Neural progenitor cell (in vitro differentiated cells): ENCODE data around the gene HEG1.

Source experiments
- EZH2 ChIP-seq: fragments of 200-600 bp; sonication (generic); IDR thresholded peaks from 2 replicates; pipeline ENCODE4 v1.6.1; 2017; ENCODE audit warnings: antibody characterized with exemption, mild to moderate bottlenecking, moderate library complexity
- TF ChIP-seq, protein P1 (sequence below): fragments of 200-600 bp; sonication (generic); IDR thresholded peaks from 2 replicates; pipeline ENCODE4 v1.5.1; 2017; ENCODE audit warnings: antibody characterized with exemption, mild to moderate bottlenecking

DNA sequence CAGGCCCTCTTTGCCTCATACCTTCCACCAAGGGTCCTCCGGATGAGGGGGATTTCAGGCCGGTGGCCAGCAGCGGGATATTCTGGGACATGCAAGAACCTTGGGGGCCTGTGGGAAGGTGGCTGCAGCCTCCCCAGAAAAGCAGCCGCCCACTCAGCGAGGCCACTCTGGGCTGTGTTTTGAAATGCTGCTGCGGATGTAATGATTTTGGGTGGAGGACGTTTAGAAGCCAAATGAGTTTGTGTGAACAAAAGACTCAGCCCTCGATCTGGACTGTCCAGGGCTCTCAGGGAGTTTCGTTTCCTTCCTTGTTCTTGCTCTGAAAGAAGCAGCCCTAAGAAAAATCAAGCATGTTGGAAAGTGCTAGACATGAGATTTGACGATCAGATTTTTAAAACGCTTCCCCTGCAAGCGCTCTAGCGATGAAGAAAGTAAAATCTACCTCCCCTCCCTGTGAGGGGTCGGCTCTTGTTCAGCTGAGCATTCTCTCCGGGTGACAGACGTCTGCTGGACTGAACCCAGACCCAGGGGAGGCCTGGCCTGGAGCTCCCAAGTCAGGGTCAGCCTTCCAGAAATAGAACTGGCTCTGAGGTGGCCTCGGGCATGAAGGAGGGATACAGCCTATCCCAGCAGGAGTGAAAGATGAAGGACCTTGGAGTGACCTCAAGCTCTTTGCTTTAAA lies 12.9 kb downstream of the HEG1 start:
- TF ChIP-seq, protein P1, sequence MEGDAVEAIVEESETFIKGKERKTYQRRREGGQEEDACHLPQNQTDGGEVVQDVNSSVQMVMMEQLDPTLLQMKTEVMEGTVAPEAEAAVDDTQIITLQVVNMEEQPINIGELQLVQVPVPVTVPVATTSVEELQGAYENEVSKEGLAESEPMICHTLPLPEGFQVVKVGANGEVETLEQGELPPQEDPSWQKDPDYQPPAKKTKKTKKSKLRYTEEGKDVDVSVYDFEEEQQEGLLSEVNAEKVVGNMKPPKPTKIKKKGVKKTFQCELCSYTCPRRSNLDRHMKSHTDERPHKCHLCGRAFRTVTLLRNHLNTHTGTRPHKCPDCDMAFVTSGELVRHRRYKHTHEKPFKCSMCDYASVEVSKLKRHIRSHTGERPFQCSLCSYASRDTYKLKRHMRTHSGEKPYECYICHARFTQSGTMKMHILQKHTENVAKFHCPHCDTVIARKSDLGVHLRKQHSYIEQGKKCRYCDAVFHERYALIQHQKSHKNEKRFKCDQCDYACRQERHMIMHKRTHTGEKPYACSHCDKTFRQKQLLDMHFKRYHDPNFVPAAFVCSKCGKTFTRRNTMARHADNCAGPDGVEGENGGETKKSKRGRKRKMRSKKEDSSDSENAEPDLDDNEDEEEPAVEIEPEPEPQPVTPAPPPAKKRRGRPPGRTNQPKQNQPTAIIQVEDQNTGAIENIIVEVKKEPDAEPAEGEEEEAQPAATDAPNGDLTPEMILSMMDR = no peak
- no peak for TF ChIP-seq EZH2
